ENCODE data around the gene MAN2B1.
"Not testable (repeated sequence)": the region's sequence is repeated elsewhere in the genome, so short reads cannot be mapped to it uniquely, and the experiment has no call there.

MAN2B1 gene

DNA sequence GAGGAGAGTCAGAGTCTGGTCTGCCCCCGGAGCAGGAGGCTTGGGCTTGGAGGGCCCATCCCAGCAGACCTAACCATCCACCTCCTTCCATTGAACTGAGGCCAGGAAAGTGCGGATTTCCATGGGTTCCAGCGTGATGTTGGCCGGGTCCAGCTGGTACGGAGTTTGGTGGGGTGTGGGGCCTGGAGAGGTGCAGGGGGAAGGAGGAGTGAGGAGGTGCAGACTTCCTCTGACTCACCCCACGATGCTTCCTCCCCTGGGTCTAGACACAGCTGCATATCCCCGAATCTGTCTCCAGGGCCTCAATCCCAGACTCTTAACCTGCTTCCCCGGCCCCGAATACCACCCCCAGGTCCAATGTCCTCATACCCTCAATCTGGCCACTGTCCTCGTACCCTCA is 20.0 kb downstream of the MAN2B1 start:
- Histone ChIP-seq H2AK5ac (ENCODE audit: low read length) (no peak overlapping the region), H4K5ac (ENCODE audit: low read length) (no peak overlapping the region), H3K27me3 (ENCODE audit: insufficient read depth, low read length, poor library complexity) (no peaks in the 10 kb centered on the region), H3K18ac (ENCODE audit: low read length) (no peak overlapping the region), H4K8ac (ENCODE audit: low read depth, low read length) (no peak overlapping the region), H3K4ac (ENCODE audit: low read depth, low read length) (no peak overlapping the region), H3K79me2 (ENCODE audit: control insufficient read depth, insufficient read depth, low read length) (no peaks in the 10 kb centered on the region), H2BK120ac (ENCODE audit: low read depth, low read length) (no peak overlapping the region), H2BK15ac (replicated peaks; ENCODE audit: low read depth) (no peak overlapping the region), H3K4me1 (ENCODE audit: control insufficient read depth, low read depth, low read length) (no peaks in the 10 kb centered on the region), H3K56ac (ENCODE audit: low read length) (no peak overlapping the region), H3K4me3 (ENCODE audit: low read length) (no peak overlapping the region), H3K23ac (ENCODE audit: low read length) (no peak overlapping the region), H3K27ac (ENCODE audit: low read depth, low read length) (no peak overlapping the region), H2BK5ac (ENCODE audit: low read length) (no peak overlapping the region), H3K79me1 (ENCODE audit: low read length) (no peaks in the 10 kb centered on the region), H3K36me3 (ENCODE audit: control insufficient read depth, insufficient read depth, low read length) (no peaks in the 10 kb centered on the region), H3K9ac (ENCODE audit: low read length) (no peak overlapping the region), H3K4me2 (ENCODE audit: low read length) (no peak overlapping the region)
- no CpG with 5 or more reads among the region's 10 CpGs for WGBS (ENCODE audit: extremely low coverage, insufficient coverage, low lambda C conversion rate)
- DNase-seq = no peak

DNA sequence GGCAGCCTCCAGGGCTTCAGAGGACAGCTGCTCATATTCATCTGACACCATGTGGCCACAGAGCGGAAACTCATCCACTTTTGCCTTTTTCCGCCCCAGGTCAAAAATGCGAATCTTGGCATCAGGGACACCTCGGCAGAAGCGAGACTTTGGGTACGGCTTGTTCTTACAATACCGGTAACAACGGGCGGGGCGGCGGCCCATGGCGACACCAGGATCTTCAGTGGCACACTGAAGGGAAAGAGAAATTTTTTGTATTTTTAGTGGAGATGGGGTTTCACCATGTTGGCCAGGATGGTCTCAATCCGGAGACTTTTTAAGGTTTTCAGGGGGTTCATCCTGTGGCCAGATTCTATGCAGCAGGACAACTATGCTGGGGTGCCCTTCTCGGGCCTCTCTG is 22.8 kb downstream of the MAN2B1 start:
- not testable (repeated sequence) for H3K36me3 ChIP-seq (ENCODE audit: control insufficient read depth, insufficient read depth, low read length); DNase-seq; H2BK15ac ChIP-seq (replicated peaks; ENCODE audit: low read depth); H3K27ac ChIP-seq (ENCODE audit: low read depth, low read length); H2AK5ac ChIP-seq (ENCODE audit: low read length); H4K8ac ChIP-seq (ENCODE audit: low read depth, low read length); H3K79me2 ChIP-seq (ENCODE audit: control insufficient read depth, insufficient read depth, low read length); H3K4ac ChIP-seq (ENCODE audit: low read depth, low read length); H3K4me3 ChIP-seq (ENCODE audit: low read length); H2BK120ac ChIP-seq (ENCODE audit: low read depth, low read length); H2BK5ac ChIP-seq (ENCODE audit: low read length); H3K56ac ChIP-seq (ENCODE audit: low read length); H3K79me1 ChIP-seq (ENCODE audit: low read length); H3K4me2 ChIP-seq (ENCODE audit: low read length); H3K4me1 ChIP-seq (ENCODE audit: control insufficient read depth, low read depth, low read length); H3K23ac ChIP-seq (ENCODE audit: low read length); H3K18ac ChIP-seq (ENCODE audit: low read length); H3K9ac ChIP-seq (ENCODE audit: low read length); H4K5ac ChIP-seq (ENCODE audit: low read length); H3K27me3 ChIP-seq (ENCODE audit: insufficient read depth, low read length, poor library complexity)
- WGBS (ENCODE audit: extremely low coverage, insufficient coverage, low lambda C conversion rate) = no CpG with 5 or more reads among the region's 14 CpGs

DNA sequence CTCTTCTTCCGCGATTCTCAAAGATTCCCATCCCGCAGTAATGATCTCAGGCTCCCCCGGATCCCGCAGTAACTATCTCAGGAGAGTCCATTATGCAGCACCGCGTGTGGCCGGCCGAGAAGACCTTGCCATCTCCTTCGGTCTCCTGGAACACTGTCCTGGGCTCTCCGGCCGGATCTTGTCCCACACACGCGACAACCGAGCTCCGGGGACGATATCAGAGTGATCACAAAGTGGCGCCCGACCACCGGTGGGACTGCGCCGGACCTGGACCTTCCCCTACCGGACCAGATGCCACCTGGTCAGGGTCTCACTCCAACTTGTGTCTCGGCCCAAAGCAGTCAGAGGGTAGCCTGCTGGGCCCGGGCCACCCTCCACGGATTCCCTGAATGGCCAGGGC is 24.0 kb downstream of the MAN2B1 start:
- H3K27ac ChIP-seq (ENCODE audit: low read depth, low read length) = no peak overlapping the region
- no peak for DNase-seq
- H3K79me2 ChIP-seq (ENCODE audit: control insufficient read depth, insufficient read depth, low read length) = no peaks in the 10 kb centered on the region
- H2AK5ac ChIP-seq (ENCODE audit: low read length) = no peak overlapping the region
- H3K4me2 ChIP-seq (ENCODE audit: low read length) = no peak overlapping the region
- H4K5ac ChIP-seq (ENCODE audit: low read length) = no peak overlapping the region
- H3K4me3 ChIP-seq (ENCODE audit: low read length) = no peak overlapping the region
- H4K8ac ChIP-seq (ENCODE audit: low read depth, low read length) = no peak overlapping the region
- no peaks in the 10 kb centered on the region for H3K4me1 ChIP-seq (ENCODE audit: control insufficient read depth, low read depth, low read length)
- H2BK15ac ChIP-seq (replicated peaks; ENCODE audit: low read depth) = no peak overlapping the region
- no peaks in the 10 kb centered on the region for H3K36me3 ChIP-seq (ENCODE audit: control insufficient read depth, insufficient read depth, low read length)
- no peak overlapping the region for H3K18ac ChIP-seq (ENCODE audit: low read length)
- H2BK5ac ChIP-seq (ENCODE audit: low read length) = no peak overlapping the region
- H3K4ac ChIP-seq (ENCODE audit: low read depth, low read length) = no peak overlapping the region
- no peaks in the 10 kb centered on the region for H3K79me1 ChIP-seq (ENCODE audit: low read length)
- no peak overlapping the region for H3K56ac ChIP-seq (ENCODE audit: low read length)
- H3K23ac ChIP-seq (ENCODE audit: low read length) = no peak overlapping the region
- H3K9ac ChIP-seq (ENCODE audit: low read length) = no peak overlapping the region
- WGBS (ENCODE audit: extremely low coverage, insufficient coverage, low lambda C conversion rate) = no CpG with 5 or more reads among the region's 26 CpGs
- H3K27me3 ChIP-seq (ENCODE audit: insufficient read depth, low read length, poor library complexity) = no peaks in the 10 kb centered on the region
- no peak overlapping the region for H2BK120ac ChIP-seq (ENCODE audit: low read depth, low read length)

DNA sequence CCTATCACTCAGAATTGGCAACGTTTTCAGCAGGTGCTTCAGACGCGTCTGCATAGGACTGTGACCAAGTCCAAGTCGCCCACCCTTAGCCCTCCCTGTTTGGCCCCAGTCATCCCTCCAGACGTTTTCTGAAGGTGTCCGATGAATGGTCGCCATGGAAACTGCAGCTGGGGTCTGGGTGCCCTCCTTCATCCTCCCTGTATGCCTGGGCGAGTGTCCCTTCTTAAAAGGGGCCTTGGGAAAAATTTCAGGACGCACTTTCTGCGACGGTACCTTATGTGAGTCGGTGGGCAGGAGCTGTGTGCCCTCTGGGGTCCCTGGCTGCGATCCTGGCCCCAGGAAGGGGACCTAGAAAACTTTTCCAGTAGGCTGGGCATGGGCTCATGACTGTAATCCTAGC is 25.1 kb downstream of the MAN2B1 start:
- H2BK5ac ChIP-seq (ENCODE audit: low read length) = no peak overlapping the region
- H3K79me2 ChIP-seq (ENCODE audit: control insufficient read depth, insufficient read depth, low read length) = no peaks in the 10 kb centered on the region
- no peaks in the 10 kb centered on the region for H3K79me1 ChIP-seq (ENCODE audit: low read length)
- H3K27ac ChIP-seq (ENCODE audit: low read depth, low read length) = no peak overlapping the region
- no peak overlapping the region for H3K9ac ChIP-seq (ENCODE audit: low read length)
- no peak overlapping the region for H2BK15ac ChIP-seq (replicated peaks; ENCODE audit: low read depth)
- H3K36me3 ChIP-seq (ENCODE audit: control insufficient read depth, insufficient read depth, low read length) = no peaks in the 10 kb centered on the region
- H3K4me1 ChIP-seq (ENCODE audit: control insufficient read depth, low read depth, low read length) = no peaks in the 10 kb centered on the region
- no CpG with 5 or more reads among the region's 13 CpGs for WGBS (ENCODE audit: extremely low coverage, insufficient coverage, low lambda C conversion rate)
- no peak for DNase-seq
- H3K18ac ChIP-seq (ENCODE audit: low read length) = no peak overlapping the region
- no peaks in the 10 kb centered on the region for H3K27me3 ChIP-seq (ENCODE audit: insufficient read depth, low read length, poor library complexity)
- H2AK5ac ChIP-seq (ENCODE audit: low read length) = no peak overlapping the region
- H3K56ac ChIP-seq (ENCODE audit: low read length) = no peak overlapping the region
- no peak overlapping the region for H3K23ac ChIP-seq (ENCODE audit: low read length)
- H3K4ac ChIP-seq (ENCODE audit: low read depth, low read length) = no peak overlapping the region
- no peak overlapping the region for H4K5ac ChIP-seq (ENCODE audit: low read length)
- no peak overlapping the region for H2BK120ac ChIP-seq (ENCODE audit: low read depth, low read length)
- H3K4me3 ChIP-seq (ENCODE audit: low read length) = no peak overlapping the region
- H4K8ac ChIP-seq (ENCODE audit: low read depth, low read length) = no peak overlapping the region
- no peak overlapping the region for H3K4me2 ChIP-seq (ENCODE audit: low read length)

DNA sequence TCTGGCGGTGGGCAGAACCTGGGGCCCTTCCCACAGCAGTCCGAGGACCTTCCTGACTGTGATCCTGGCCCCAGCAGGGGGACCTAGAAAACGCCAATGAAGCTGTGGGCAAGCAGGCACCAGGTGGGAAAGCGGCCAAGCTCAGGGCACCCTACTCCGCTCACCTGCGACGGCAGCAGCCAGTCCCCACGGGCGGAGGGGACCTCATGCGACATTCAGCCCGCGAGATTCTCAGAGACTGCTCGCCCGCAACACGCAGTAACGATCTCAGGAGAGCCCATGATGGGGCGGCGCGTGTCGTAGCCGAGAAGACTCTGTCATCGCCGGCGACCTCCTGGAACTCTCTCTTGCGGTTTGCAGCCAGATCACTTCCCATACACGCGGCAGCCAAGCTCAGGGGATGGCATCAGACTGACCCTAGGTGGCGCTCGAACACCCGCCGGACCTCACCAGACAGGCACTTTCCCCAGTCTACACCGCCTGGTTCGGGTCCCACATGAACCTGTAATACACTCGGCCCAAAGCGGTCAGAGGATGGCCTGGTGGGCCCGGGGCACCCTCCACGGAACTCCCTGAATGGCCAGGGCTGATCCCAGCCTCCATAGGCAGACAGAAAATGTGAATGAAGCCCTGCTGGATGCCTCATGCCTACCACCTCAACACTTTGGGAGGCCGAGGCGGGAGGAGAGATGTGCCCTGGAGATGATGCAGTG is 26.5 kb downstream of the MAN2B1 start:
- Histone ChIP-seq H3K4ac (ENCODE audit: low read depth, low read length) (no peak overlapping the region), H3K56ac (ENCODE audit: low read length) (peak overlapping the region; percentile 88), H3K36me3 (ENCODE audit: control insufficient read depth, insufficient read depth, low read length) (no peaks in the 10 kb centered on the region), H3K9ac (ENCODE audit: low read length) (peak overlapping the region; percentile 67), H3K79me1 (ENCODE audit: low read length) (no peaks in the 10 kb centered on the region), H3K4me1 (ENCODE audit: control insufficient read depth, low read depth, low read length) (no peaks in the 10 kb centered on the region), H3K23ac (ENCODE audit: low read length) (no peak overlapping the region), H3K27me3 (ENCODE audit: insufficient read depth, low read length, poor library complexity) (no peaks in the 10 kb centered on the region), H3K4me2 (ENCODE audit: low read length) (peak overlapping the region; percentile 66), H2AK5ac (ENCODE audit: low read length) (no peak overlapping the region), H3K27ac (ENCODE audit: low read depth, low read length) (no peak overlapping the region), H3K79me2 (ENCODE audit: control insufficient read depth, insufficient read depth, low read length) (no peaks in the 10 kb centered on the region), H3K18ac (ENCODE audit: low read length) (no peak overlapping the region), H4K5ac (ENCODE audit: low read length) (no peak overlapping the region), H3K4me3 (ENCODE audit: low read length) (no peak overlapping the region), H2BK5ac (ENCODE audit: low read length) (no peak overlapping the region), H4K8ac (ENCODE audit: low read depth, low read length) (no peak overlapping the region), H2BK15ac (replicated peaks; ENCODE audit: low read depth) (no peak overlapping the region), H2BK120ac (ENCODE audit: low read depth, low read length) (no peak overlapping the region)
- peak; percentile 91 for DNase-seq
- no CpG with 5 or more reads among the region's 39 CpGs for WGBS (ENCODE audit: extremely low coverage, insufficient coverage, low lambda C conversion rate)

DNA sequence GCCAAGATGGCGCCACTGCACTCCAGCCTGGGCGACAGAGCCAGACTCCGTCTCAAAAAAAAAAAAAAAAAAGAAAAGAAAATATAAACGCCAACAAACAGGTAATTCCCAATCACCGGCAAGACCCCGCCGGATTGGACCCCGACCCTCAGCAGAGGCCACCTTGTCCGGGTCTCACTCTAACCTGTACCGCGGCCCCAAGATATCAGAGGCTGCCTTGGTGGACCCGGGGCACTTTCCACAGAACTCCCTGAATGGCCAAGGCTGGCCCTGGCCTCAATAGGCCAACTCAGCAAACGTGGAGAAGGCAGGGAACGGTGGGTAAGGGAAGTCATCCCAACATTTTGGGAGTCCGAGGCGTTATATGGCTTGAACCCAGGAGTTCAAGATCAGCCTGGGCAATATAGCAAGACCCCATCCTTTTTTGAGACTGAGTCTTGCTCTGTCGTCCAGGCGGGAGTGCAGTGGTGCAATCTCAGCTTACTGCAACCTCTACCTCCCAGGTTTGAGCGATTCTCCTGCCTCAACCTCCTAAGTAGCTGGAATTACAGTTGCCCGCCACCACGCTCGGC is 27.8 kb downstream of the MAN2B1 start:
- no peak overlapping the region for H3K56ac ChIP-seq (ENCODE audit: low read length)
- H3K79me2 ChIP-seq (ENCODE audit: control insufficient read depth, insufficient read depth, low read length) = no peaks in the 10 kb centered on the region
- H2BK120ac ChIP-seq (ENCODE audit: low read depth, low read length) = no peak overlapping the region
- H3K4me2 ChIP-seq (ENCODE audit: low read length) = no peak overlapping the region
- H3K4ac ChIP-seq (ENCODE audit: low read depth, low read length) = no peak overlapping the region
- H3K9ac ChIP-seq (ENCODE audit: low read length) = no peak overlapping the region
- no peaks in the 10 kb centered on the region for H3K27me3 ChIP-seq (ENCODE audit: insufficient read depth, low read length, poor library complexity)
- H4K8ac ChIP-seq (ENCODE audit: low read depth, low read length) = no peak overlapping the region
- H2BK5ac ChIP-seq (ENCODE audit: low read length) = no peak overlapping the region
- no peak overlapping the region for H2AK5ac ChIP-seq (ENCODE audit: low read length)
- H3K23ac ChIP-seq (ENCODE audit: low read length) = no peak overlapping the region
- no peak overlapping the region for H3K27ac ChIP-seq (ENCODE audit: low read depth, low read length)
- no peak overlapping the region for H3K4me3 ChIP-seq (ENCODE audit: low read length)
- H3K79me1 ChIP-seq (ENCODE audit: low read length) = no peaks in the 10 kb centered on the region
- no peak overlapping the region for H3K18ac ChIP-seq (ENCODE audit: low read length)
- no peaks in the 10 kb centered on the region for H3K36me3 ChIP-seq (ENCODE audit: control insufficient read depth, insufficient read depth, low read length)
- H4K5ac ChIP-seq (ENCODE audit: low read length) = no peak overlapping the region
- H2BK15ac ChIP-seq (replicated peaks; ENCODE audit: low read depth) = no peak overlapping the region
- no peaks in the 10 kb centered on the region for H3K4me1 ChIP-seq (ENCODE audit: control insufficient read depth, low read depth, low read length)
- no peak for DNase-seq
- WGBS (ENCODE audit: extremely low coverage, insufficient coverage, low lambda C conversion rate) = no CpG with 5 or more reads among the region's 22 CpGs

All from mesendoderm (in vitro differentiated cells).